Activated naive CD4-positive, alpha-beta T cell treated with anti-CD3 and anti-CD28 coated beads, Interleukin-2, amount 10 ng/mL, durations not matched to agents 7 days and 5 days (primary cell): ENCODE measurements around the gene ADGRL3.
"Not testable (repeated sequence)": the region's sequence is repeated elsewhere in the genome, so short reads cannot be mapped to it uniquely, and the experiment has no call there.

ENCODE experiments used
- CTCF ChIA-PET: fragments of 350-600 bp; sonication (Branson Sonifier 250); formaldehyde crosslinking; loops from one replicate; lab custom pipeline; 2021; ENCODE audit warnings: antibody characterized with exemption; lab: Charles Lee
- DNase-seq: peaks from one replicate; pipeline ENCODE4 v3.0.0-alpha.2; 2020
- H3K27ac Mint-ChIP-seq: one replicate; pipeline ENCODE4 v1.8.0; 2021; ENCODE audit warnings: mild to moderate bottlenecking, moderate library complexity, mixed read lengths
- H3K27me3 Mint-ChIP-seq: one replicate; pipeline ENCODE4 v1.8.0; 2021; ENCODE audit warnings: mild to moderate bottlenecking, mixed read lengths
- H3K36me3 Mint-ChIP-seq: one replicate; pipeline ENCODE4 v1.8.0; 2021; ENCODE audit warnings: mixed read lengths
- H3K4me1 Mint-ChIP-seq: one replicate; pipeline ENCODE4 v1.8.0; 2021; ENCODE audit warnings: mixed read lengths
- H3K4me3 Mint-ChIP-seq: one replicate; pipeline ENCODE4 v1.8.0; 2021; ENCODE audit warnings: mild to moderate bottlenecking, moderate library complexity, mixed read lengths
- H3K9me3 Mint-ChIP-seq: one replicate; pipeline ENCODE4 v1.8.0; 2021; ENCODE audit warnings: mixed read lengths

ADGRL3 gene

DNA sequence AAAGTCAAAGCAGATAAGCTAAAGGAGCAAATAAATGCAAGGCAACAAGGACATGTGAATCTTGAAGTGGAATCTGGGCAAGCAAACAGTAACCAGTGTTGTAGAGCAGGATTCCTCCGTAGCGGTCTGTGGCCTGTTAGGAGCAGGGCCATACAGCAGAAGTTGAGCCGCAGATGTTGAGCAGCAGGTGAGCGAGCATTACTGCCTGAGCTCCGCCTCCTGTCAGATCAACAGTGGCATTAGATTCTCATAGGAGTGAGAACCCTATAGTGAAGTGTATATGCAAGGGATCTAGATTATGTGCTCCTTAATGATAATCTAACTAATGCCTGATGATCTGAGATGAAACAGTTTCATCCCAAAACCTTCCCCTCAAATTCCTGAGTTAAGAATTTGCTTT, 550.7 kb downstream of the ADGRL3 start:
- no peak overlapping the region for H3K27ac Mint-ChIP-seq
- H3K9me3 Mint-ChIP-seq = peaks cover 6% of the 10 kb centered on the region
- no peaks in the 10 kb centered on the region for H3K4me1 Mint-ChIP-seq
- no peaks in the 10 kb centered on the region for H3K27me3 Mint-ChIP-seq
- no peak overlapping the region for H3K4me3 Mint-ChIP-seq
- CTCF ChIA-PET = no interaction called here
- no peak for DNase-seq
- H3K36me3 Mint-ChIP-seq = no peaks in the 10 kb centered on the region

- H3K9me3 Mint-ChIP-seq = peaks cover 5% of the 10 kb centered on the region
- no peak for DNase-seq
- no peak overlapping the region for H3K4me3 Mint-ChIP-seq
- H3K27me3 Mint-ChIP-seq = no peaks in the 10 kb centered on the region
- no peak overlapping the region for H3K27ac Mint-ChIP-seq
- no peaks in the 10 kb centered on the region for H3K4me1 Mint-ChIP-seq
- no peaks in the 10 kb centered on the region for H3K36me3 Mint-ChIP-seq
- CTCF ChIA-PET = no interaction called here
Measured at GRCh38 chr4:61752617-61753016, 552.5 kb downstream of the ADGRL3 start.

DNA sequence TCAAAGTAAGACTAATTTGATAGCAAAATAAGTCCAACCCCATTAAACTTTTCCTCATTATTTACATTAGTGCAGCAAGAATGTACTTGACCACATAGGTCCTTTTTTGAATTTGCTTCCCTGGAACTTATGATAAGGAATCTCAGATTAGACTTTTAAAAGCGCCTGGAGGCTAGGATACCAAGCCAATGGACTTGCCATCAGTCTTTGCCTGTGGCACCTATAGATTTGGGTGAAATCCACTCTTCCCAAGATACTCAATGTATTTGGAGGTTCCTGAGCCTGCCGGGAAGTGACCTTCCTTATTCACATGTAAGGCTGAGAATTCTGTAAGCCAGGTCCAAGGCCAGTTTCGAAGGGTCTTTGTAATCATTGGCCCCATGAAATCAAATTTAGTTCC, 553.6 kb downstream of the ADGRL3 start:
- no peak for DNase-seq
- H3K4me3 Mint-ChIP-seq = no peak overlapping the region
- no peaks in the 10 kb centered on the region for H3K36me3 Mint-ChIP-seq
- no peaks in the 10 kb centered on the region for H3K4me1 Mint-ChIP-seq
- no peaks in the 10 kb centered on the region for H3K27me3 Mint-ChIP-seq
- CTCF ChIA-PET = no interaction called here
- no peak overlapping the region for H3K27ac Mint-ChIP-seq
- peaks cover 5% of the 10 kb centered on the region for H3K9me3 Mint-ChIP-seq

DNA sequence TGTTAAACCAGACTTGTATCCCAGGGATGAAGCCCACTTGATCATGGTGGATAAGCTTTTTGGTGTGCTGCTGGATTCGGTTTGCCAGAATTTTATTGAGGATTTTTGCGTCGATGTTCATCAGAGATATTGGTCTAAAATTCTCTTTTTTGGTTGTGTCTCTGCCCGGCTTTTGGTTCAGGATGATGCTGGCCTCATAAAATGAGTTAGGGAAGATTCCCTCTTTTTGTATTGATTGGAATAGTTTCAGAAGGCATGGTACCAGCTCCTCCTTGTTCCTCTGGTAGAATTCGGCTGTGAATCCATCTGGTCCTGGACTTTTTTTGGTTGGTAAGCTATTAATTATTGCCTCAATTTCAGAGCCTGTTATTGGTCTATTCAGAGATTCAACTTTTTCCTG, 556.8 kb downstream of the ADGRL3 start:
- CTCF ChIA-PET, H3K36me3 Mint-ChIP-seq, H3K27ac Mint-ChIP-seq, H3K4me1 Mint-ChIP-seq, DNase-seq, H3K27me3 Mint-ChIP-seq, H3K4me3 Mint-ChIP-seq: not testable (repeated sequence)
- peaks cover 12% of the 10 kb centered on the region for H3K9me3 Mint-ChIP-seq

GRCh38 chr4:61757983-61758382, 557.9 kb downstream of the ADGRL3 start:
- not testable (repeated sequence) for H3K36me3 Mint-ChIP-seq

DNA sequence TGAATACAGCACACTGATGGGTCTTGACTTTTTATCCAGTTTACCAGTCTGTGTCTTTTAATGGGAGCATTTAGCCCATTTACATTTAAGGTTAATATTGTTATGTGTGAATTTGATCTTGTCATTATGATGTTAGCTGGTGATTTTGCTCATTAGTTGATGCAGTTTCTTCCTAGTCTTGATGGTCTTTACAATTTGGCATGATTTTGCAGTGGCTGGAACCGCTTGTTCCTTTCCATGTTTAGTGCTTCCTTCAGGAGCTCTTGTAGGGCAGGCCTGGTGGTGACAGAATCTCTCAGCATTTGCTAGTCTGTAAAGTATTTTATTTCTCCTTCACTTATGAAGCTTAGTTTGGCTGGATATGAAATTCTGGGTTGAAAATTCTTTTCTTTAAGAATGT, 558.5 kb downstream of the ADGRL3 start:
- CTCF ChIA-PET, H3K4me1 Mint-ChIP-seq, DNase-seq, H3K27ac Mint-ChIP-seq, H3K9me3 Mint-ChIP-seq, H3K27me3 Mint-ChIP-seq, H3K4me3 Mint-ChIP-seq, H3K36me3 Mint-ChIP-seq: not testable (repeated sequence)

More at GRCh38 chr4:61757983-61758382, 557.9 kb downstream of the ADGRL3 start:
- H3K27ac Mint-ChIP-seq, H3K27me3 Mint-ChIP-seq, H3K4me3 Mint-ChIP-seq, DNase-seq, H3K9me3 Mint-ChIP-seq, H3K4me1 Mint-ChIP-seq, CTCF ChIA-PET: not testable (repeated sequence)

GRCh38 chr4:61759245-61759644, 559.1 kb downstream of the ADGRL3 start:
- H3K4me3 Mint-ChIP-seq, H3K36me3 Mint-ChIP-seq, CTCF ChIA-PET, H3K4me1 Mint-ChIP-seq, H3K27me3 Mint-ChIP-seq, H3K27ac Mint-ChIP-seq, DNase-seq: not testable (repeated sequence)
- H3K9me3 Mint-ChIP-seq = peaks cover 11% of the 10 kb centered on the region

DNA sequence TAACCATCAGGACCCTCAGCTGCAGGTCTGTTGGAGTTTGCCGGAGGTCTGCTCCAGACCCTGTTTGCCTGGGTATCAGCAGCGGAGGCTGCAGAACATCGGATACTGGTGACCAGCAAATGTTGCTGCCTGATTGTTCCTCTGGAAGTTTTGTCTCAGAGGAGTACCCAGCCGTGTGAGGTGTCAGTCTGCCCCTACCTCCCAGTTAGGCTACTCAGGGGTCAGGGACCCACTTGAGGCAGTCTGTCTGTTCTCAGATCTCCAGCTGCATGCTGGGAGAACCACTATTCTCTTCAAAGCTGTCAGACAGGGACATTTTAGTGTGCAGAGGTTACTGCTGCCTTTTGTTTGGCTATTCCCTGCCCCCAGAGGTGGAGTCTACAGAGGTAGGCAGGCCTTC, 559.8 kb downstream of the ADGRL3 start:
- DNase-seq, H3K27ac Mint-ChIP-seq, H3K36me3 Mint-ChIP-seq, CTCF ChIA-PET, H3K4me1 Mint-ChIP-seq, H3K4me3 Mint-ChIP-seq, H3K27me3 Mint-ChIP-seq: not testable (repeated sequence)
- peaks cover 11% of the 10 kb centered on the region for H3K9me3 Mint-ChIP-seq

DNA sequence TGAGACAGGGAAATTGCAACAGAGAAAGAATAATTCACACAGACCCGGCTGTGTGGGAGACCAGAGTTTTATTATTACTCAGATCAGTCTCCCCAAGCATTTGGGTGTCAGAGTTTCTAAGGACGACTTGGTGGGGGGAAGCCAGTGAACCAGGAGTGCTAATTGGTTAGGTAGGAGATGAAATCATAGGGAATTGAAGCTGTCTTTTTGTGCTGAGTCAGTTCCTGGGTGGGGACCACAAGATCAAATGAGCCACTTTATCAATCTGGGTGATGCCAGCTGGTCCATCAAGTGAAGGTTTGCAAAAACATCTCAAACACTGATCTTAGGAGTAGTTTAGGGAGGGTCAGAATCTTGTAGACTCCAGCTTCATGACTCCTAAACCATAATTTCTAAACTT, 560.7 kb downstream of the ADGRL3 start:
- CTCF ChIA-PET = no interaction called here
- DNase-seq = no peak
- Mint-ChIP-seq H3K36me3 (no peaks in the 10 kb centered on the region), H3K4me3 (no peak overlapping the region), H3K4me1 (no peaks in the 10 kb centered on the region), H3K9me3 (peaks cover 13% of the 10 kb centered on the region), H3K27me3 (no peaks in the 10 kb centered on the region), H3K27ac (no peak overlapping the region)

GRCh38 chr4:61762722-61763627, 562.8 kb downstream of the ADGRL3 start:
- Mint-ChIP-seq H3K27ac (no peak overlapping the region), H3K9me3 (peaks cover 22% of the 10 kb centered on the region), H3K27me3 (no peaks in the 10 kb centered on the region), H3K4me3 (no peak overlapping the region), H3K36me3 (no peaks in the 10 kb centered on the region), H3K4me1 (no peaks in the 10 kb centered on the region)
- DNase-seq = no peak
- CTCF ChIA-PET = no interaction called here

DNA sequence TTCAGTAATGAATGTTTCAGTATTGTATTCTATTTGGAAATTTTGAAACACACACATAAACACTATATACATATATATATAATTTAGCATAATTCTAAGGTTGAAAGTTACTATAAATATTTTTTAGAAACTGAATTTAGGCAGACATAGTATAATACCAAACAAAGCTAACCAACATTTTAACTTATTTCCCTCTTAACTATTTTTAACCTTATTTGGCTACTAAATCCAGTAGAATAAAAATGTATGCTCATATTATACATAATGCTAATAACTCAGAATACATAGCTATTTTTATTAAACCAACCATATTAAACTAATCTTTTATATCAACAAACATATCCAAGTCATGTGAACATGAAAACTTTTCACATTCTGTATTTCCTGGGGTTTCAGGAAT, 563.6 kb downstream of the ADGRL3 start:
- CTCF ChIA-PET = no interaction called here
- no peak for DNase-seq
- Mint-ChIP-seq H3K9me3 (peaks cover 27% of the 10 kb centered on the region), H3K4me3 (no peak overlapping the region), H3K27me3 (no peaks in the 10 kb centered on the region), H3K36me3 (no peaks in the 10 kb centered on the region), H3K4me1 (no peaks in the 10 kb centered on the region), H3K27ac (no peak overlapping the region)

DNA sequence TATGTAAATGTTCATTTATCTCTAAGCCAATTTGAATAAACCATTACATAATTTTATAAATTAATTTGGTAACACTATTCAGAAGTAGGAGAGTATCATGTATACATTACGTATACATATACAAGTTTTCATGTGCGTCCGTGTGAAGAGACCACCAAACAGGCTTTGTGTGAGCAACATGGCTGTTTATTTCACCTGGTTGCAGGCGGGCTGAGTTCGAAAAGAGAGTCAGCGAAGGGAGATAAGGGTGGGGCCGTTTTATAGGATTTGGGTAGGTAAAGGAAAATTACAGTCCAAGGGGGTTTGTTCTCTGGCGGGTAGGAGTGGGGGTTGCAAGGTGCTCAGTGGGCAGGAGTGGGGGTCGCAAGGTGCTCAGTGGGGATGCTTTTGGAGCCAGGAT, 564.0 kb downstream of the ADGRL3 start:
- peaks cover 26% of the 10 kb centered on the region for H3K9me3 Mint-ChIP-seq
- H3K27me3 Mint-ChIP-seq, H3K4me1 Mint-ChIP-seq, H3K27ac Mint-ChIP-seq, H3K36me3 Mint-ChIP-seq, CTCF ChIA-PET, H3K4me3 Mint-ChIP-seq, DNase-seq: not testable (repeated sequence)

- H3K4me1 Mint-ChIP-seq, DNase-seq, H3K27ac Mint-ChIP-seq, H3K27me3 Mint-ChIP-seq, CTCF ChIA-PET, H3K4me3 Mint-ChIP-seq, H3K36me3 Mint-ChIP-seq: not testable (repeated sequence)
- H3K9me3 Mint-ChIP-seq = peaks cover 20% of the 10 kb centered on the region
Measured at GRCh38 chr4:61769444-61770167, 569.5 kb downstream of the ADGRL3 start.

DNA sequence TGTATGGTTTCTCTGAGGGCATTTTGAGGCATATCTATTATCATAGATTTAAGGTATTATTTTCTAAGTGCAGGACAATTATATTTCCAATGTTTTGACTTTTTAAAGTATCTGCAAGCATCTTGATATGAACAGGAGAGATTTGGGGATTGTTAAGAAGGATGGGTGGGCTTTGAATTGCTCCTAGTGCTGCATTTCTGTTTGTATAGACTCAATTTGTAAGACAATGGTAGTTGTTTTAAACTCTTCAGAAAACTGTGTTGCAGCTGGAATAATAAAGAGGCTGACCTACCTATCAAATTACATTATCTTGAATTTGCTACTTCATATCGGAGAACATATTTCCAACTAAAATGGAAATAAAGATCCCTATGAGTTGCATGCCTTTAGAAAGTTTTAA, 570.3 kb downstream of the ADGRL3 start:
- H3K27ac Mint-ChIP-seq = no peak overlapping the region
- DNase-seq = no peak
- no peaks in the 10 kb centered on the region for H3K27me3 Mint-ChIP-seq
- no peaks in the 10 kb centered on the region for H3K36me3 Mint-ChIP-seq
- H3K9me3 Mint-ChIP-seq = peaks cover 20% of the 10 kb centered on the region
- no peak overlapping the region for H3K4me3 Mint-ChIP-seq
- H3K4me1 Mint-ChIP-seq = no peaks in the 10 kb centered on the region
- CTCF ChIA-PET = no interaction called here

DNA sequence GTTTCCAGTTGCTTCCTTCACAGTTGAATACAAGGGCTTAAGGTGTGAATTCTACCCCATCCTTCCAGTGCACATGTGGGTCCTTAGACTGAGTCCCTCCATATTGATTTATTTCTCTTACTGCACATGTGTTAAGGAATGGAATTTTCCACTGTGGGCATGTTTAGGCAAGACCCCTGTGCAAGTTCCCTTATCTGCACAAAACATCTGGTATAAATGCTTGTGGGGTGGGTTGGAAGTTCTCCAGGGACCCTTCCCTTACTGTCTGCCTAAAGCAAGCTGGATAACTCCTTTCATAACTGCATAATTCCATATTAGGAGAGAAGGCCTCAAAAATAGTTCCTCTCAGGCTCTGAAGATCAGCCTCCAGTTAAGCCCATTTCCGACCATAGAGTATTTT, 570.9 kb downstream of the ADGRL3 start:
- Mint-ChIP-seq H3K9me3 (peaks cover 17% of the 10 kb centered on the region), H3K4me3 (no peak overlapping the region), H3K36me3 (no peaks in the 10 kb centered on the region), H3K27ac (no peak overlapping the region), H3K27me3 (no peaks in the 10 kb centered on the region), H3K4me1 (no peaks in the 10 kb centered on the region)
- DNase-seq = no peak
- CTCF ChIA-PET = no interaction called here
